ENCODE data around the gene AHRR. TPM values are rescaled to one million over a fixed set of nuclear protein-coding genes. Genes with fewer than 3 reads are reported as not detected.

The AHRR gene
- polyA plus RNA-seq, 1 donor: 3.9 TPM

DNA sequence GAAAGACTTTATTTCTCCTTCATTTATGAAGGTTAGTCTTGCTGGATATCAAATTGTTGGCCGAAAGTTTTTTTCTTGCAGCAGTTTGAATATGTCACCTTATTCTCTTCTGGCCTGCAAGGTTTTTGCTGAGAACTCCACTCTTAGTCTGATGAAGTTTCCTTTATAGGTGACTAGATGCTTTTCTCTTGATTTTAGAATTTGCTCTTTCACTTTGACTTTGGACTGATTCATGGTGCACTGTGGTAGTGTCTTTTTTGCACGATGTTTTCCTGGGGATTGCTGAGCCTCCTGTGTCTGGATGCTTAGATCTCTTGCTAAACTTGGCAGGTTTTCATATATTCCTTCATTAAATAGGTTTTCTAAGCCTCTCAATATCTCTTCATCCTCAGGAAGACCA is 12.4 kb downstream of the AHRR start:
- WGBS (ENCODE audit: insufficient coverage, low lambda C conversion rate): 100% methylated on average over 1 of the region's 2 CpGs
- no peaks in the 10 kb centered on the region for H3K4me1 ChIP-seq (ENCODE audit: control insufficient read depth, insufficient read depth, low read length)
- H3K27ac ChIP-seq (ENCODE audit: low read length): no peak overlapping the region
- peaks cover 10% of the 10 kb centered on the region for H3K27me3 ChIP-seq (ENCODE audit: control insufficient read depth, insufficient read depth, low read length)
- H3K36me3 ChIP-seq (ENCODE audit: control insufficient read depth, insufficient read depth, low read length): no peaks in the 10 kb centered on the region
- H3K4me3 ChIP-seq (ENCODE audit: low read length): no peak overlapping the region
- DNase-seq: no peak
- H3K9me3 ChIP-seq (ENCODE audit: control insufficient read depth, low read depth, low read length): no peaks in the 10 kb centered on the region

DNA sequence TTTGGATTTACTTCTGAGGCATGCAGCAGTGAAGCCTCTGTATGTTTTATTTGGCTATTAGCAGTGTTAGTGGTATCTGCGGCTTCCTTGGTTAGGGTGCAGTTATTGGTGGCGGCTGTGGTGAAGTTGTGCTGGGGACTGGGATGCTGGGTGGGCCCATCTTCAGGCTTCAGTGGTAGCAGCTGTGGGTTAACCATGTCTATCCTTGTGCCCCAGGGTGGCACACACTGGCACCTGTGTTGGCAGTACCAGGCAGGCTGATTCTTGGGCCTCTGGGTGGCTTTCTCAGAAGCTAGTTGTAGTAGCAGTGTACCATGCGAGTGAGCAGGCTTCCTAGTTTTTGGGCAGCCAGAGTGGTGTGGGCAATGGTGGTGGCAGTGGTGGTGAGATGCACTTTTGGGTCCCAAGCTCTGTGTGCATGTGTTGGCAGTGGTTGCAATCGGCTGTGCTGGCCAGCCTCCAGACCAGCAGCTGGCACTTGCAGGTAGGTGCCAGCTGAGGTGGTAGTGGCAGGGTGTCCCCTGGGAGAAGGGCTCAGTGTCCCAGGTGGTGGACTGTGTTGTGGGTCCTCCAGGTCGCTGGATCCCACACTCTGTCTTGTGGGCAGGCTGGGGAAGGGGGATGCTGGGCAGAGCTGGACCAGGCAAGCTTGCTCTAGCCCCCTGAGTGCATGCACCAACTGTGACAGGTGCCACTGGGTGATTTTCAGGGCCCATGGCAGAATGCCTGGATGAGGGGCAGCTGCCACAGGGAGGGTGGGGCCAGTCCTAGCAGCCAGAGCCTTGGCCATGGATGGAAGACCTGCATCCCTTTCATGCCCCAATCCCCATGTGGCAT is 13.6 kb downstream of the AHRR start:
- H3K9me3 ChIP-seq (ENCODE audit: control insufficient read depth, low read depth, low read length): no peaks in the 10 kb centered on the region
- no peaks in the 10 kb centered on the region for H3K4me1 ChIP-seq (ENCODE audit: control insufficient read depth, insufficient read depth, low read length)
- H3K27me3 ChIP-seq (ENCODE audit: control insufficient read depth, insufficient read depth, low read length): peaks cover 6% of the 10 kb centered on the region
- H3K4me3 ChIP-seq (ENCODE audit: low read length): no peak overlapping the region
- no CpG with 5 or more reads among the region's 5 CpGs for WGBS (ENCODE audit: insufficient coverage, low lambda C conversion rate)
- H3K27ac ChIP-seq (ENCODE audit: low read length): no peak overlapping the region
- DNase-seq: no peak
- H3K36me3 ChIP-seq (ENCODE audit: control insufficient read depth, insufficient read depth, low read length): no peaks in the 10 kb centered on the region

DNA sequence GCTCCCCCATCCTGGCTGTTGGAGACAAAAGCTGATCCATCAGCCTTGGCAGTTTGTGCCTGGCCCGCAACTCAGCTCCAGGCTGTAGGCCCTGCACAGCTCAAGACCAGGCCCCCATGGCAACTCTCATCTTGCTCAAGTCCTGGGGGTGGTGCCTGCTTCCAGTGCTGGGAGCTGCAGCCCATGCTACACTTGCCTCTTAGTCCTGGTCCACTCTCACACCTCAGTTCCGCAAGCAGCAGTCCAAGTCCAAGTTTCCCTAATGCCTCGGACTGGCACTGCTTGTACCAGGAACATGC is 14.2 kb downstream of the AHRR start:
- H3K36me3 ChIP-seq (ENCODE audit: control insufficient read depth, insufficient read depth, low read length): no peaks in the 10 kb centered on the region
- WGBS (ENCODE audit: insufficient coverage, low lambda C conversion rate): no CpG with 5 or more reads among the region's 3 CpGs
- DNase-seq: no peak
- H3K4me1 ChIP-seq (ENCODE audit: control insufficient read depth, insufficient read depth, low read length): no peaks in the 10 kb centered on the region
- no peak overlapping the region for H3K27ac ChIP-seq (ENCODE audit: low read length)
- H3K27me3 ChIP-seq (ENCODE audit: control insufficient read depth, insufficient read depth, low read length): peaks cover 6% of the 10 kb centered on the region
- H3K4me3 ChIP-seq (ENCODE audit: low read length): no peak overlapping the region
- H3K9me3 ChIP-seq (ENCODE audit: control insufficient read depth, low read depth, low read length): no peaks in the 10 kb centered on the region

DNA sequence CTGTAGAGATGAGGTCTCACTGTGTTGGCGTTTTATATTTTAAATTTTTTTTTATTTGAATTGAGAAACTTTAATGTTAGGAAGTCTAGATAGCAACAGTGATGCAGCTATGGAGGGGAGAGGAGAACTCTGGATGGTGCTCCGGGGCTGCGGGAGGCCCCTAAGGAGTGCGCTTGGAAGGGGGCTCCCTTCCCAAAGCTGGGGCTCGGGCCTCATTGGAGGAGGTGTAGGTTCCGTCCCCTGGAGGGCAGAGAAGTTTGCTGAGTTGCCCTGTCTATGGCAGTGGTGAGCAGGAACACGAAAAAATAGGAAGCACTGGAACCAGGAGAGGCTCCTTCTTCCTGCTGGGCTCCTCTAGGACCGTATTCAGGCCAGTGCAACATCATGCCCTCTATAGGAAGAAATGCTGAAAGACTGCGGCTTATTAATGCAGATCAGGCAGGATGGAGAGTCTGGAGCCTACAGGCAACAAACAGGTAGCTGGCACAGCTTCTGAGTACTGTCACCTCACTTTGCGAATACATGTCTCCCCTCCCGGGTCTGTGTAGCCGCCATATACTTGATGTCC is 16.1 kb downstream of the AHRR start:
- H3K36me3 ChIP-seq (ENCODE audit: control insufficient read depth, insufficient read depth, low read length): no peaks in the 10 kb centered on the region
- WGBS (ENCODE audit: insufficient coverage, low lambda C conversion rate): 83% methylated on average over 1 of the region's 12 CpGs
- H3K9me3 ChIP-seq (ENCODE audit: control insufficient read depth, low read depth, low read length): no peaks in the 10 kb centered on the region
- no peak for DNase-seq
- no peak overlapping the region for H3K4me3 ChIP-seq (ENCODE audit: low read length)
- H3K27me3 ChIP-seq (ENCODE audit: control insufficient read depth, insufficient read depth, low read length): peaks cover 9% of the 10 kb centered on the region
- H3K4me1 ChIP-seq (ENCODE audit: control insufficient read depth, insufficient read depth, low read length): no peaks in the 10 kb centered on the region
- no peak overlapping the region for H3K27ac ChIP-seq (ENCODE audit: low read length)

DNA sequence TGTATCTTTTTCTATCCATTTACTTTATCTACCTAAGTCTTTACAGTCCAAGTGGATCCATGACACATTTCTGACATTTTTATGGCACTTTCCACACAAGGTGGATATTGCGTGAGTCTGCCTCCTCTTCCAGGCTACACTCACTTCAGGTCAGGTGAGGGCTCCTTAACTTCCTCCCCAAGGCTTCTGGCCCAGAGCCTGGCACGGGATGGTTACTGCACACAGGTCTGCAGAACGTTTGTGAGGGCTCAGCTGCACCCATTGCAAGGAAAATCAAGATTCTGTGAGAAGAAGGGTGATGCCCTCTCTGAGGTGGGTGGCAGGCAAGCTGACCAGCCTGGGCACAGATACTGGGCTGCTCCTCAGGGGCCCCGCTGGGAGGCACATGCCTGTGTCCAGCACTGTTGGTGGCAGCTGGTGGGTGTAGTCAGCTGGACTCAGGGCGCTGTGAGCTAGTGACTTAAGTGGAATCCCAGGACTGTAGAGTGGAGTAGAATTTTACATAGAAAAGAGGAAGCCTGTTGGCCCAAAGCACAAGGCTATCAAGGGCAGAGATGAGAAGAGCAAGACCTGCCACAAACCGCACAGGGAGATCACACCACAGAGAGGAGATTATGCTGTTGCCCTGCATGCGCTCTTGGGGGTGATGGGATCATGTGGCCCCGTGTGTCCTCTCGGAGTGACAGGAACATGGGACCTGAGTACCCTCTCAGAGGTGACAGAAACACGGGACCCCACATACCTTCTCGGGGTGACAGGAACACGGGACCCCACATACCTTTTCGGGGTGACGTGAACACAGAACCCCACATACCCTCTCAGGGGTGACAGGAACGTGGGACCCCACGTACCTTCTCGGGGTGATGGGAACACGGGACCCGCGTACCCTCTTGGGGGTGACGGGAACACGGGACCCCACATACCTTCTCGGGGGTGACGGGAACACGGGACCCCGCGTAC is 21.3 kb downstream of the AHRR start:
- WGBS (ENCODE audit: insufficient coverage, low lambda C conversion rate): no CpG with 5 or more reads among the region's 27 CpGs
- DNase-seq: no peak

DNA sequence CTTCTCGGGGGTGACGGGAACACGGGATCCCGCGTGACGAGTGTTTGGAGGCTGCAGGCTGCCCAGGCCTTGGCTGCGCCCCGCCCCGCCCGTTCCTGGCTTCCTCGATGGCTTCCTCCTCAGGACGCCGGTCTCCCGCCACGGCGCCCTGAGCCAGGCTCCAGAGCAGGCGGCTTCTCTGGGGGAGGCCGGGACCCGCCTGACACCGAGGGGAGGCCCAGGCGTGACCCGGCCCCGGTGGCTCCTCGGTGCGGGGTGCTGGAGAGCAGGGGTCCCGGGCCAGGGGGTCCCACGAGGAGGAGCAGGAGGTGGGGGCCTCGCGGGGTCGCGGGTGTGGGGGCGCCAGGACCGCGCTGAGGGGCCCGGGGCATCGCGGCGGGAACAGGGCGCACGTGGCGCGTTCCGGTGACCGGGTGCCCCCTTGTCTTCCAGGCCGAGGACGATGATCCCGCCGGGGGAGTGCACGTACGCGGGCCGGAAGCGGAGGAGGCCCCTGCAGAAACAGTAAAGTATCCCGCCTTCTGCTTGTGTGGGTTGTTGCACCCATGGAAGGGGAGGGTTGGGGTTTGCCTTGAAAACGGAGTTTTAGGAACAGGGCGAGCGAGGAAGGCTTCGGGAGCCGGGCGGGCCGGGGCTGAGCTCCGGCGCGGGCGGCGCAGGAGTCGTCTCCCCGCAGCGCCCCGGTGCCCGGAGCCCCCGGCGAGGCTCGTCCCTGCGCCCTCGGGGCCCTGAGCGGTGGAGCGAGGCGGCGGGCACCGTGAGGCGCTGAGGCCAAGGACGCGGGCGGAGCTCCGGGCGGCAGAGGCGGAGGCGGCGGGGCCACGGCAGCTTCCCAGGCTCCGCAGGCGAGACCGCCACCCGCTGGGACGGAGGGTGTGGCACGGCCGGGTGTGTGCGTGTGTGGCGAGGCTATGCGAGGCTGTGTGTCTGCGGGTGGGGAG is 22.2 kb downstream of the AHRR start:
- peaks cover 18% of the 10 kb centered on the region for H3K27me3 ChIP-seq (ENCODE audit: control insufficient read depth, insufficient read depth, low read length)
- peaks cover 2% of the 10 kb centered on the region for H3K4me1 ChIP-seq (ENCODE audit: control insufficient read depth, insufficient read depth, low read length)
- H3K9me3 ChIP-seq (ENCODE audit: control insufficient read depth, low read depth, low read length): peaks cover 7% of the 10 kb centered on the region
- H3K36me3 ChIP-seq (ENCODE audit: control insufficient read depth, insufficient read depth, low read length): no peaks in the 10 kb centered on the region
- no CpG with 5 or more reads among the region's 102 CpGs for WGBS (ENCODE audit: insufficient coverage, low lambda C conversion rate)
- DNase-seq: peak; percentile 44 to 67
- H3K27ac ChIP-seq (ENCODE audit: low read length): no peak overlapping the region
- H3K4me3 ChIP-seq (ENCODE audit: low read length): peak overlapping the region; percentile 23

More for the DNA sequence above, 21.3 kb downstream of the AHRR start:
- Histone ChIP-seq H3K36me3 (ENCODE audit: control insufficient read depth, insufficient read depth, low read length) (no peaks in the 10 kb centered on the region), H3K9me3 (ENCODE audit: control insufficient read depth, low read depth, low read length) (peaks cover 7% of the 10 kb centered on the region), H3K27ac (ENCODE audit: low read length) (no peak overlapping the region), H3K4me1 (ENCODE audit: control insufficient read depth, insufficient read depth, low read length) (peaks cover 2% of the 10 kb centered on the region), H3K4me3 (ENCODE audit: low read length) (no peak overlapping the region), H3K27me3 (ENCODE audit: control insufficient read depth, insufficient read depth, low read length) (peaks cover 18% of the 10 kb centered on the region)

DNA sequence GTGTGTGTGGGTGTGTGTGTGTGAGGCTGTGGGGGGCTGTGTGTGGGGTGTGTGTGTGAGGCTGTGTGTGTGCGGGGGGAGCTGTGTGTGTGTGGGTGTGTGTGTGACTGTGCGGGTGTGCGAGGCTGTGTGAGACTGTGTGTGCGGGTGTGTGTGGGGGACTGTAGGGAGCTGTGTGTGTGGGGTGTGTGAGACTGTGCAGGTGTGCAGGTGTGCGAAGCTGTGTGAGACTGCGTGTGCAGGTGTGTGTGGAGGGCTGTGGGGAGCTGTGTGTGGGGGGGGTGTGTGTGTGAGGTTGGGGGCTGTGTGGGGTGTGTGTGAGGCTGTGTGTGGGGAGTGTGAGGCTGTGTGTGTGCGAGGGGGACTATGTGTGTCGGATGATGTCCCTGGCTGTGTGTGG is 23.2 kb downstream of the AHRR start:
- peaks cover 7% of the 10 kb centered on the region for H3K9me3 ChIP-seq (ENCODE audit: control insufficient read depth, low read depth, low read length)
- no CpG with 5 or more reads among the region's 8 CpGs for WGBS (ENCODE audit: insufficient coverage, low lambda C conversion rate)
- H3K27me3 ChIP-seq (ENCODE audit: control insufficient read depth, insufficient read depth, low read length): peaks cover 18% of the 10 kb centered on the region
- no peaks in the 10 kb centered on the region for H3K36me3 ChIP-seq (ENCODE audit: control insufficient read depth, insufficient read depth, low read length)
- H3K4me3 ChIP-seq (ENCODE audit: low read length): no peak overlapping the region
- no peak overlapping the region for H3K27ac ChIP-seq (ENCODE audit: low read length)
- H3K4me1 ChIP-seq (ENCODE audit: control insufficient read depth, insufficient read depth, low read length): peaks cover 2% of the 10 kb centered on the region
- DNase-seq: no peak

DNA sequence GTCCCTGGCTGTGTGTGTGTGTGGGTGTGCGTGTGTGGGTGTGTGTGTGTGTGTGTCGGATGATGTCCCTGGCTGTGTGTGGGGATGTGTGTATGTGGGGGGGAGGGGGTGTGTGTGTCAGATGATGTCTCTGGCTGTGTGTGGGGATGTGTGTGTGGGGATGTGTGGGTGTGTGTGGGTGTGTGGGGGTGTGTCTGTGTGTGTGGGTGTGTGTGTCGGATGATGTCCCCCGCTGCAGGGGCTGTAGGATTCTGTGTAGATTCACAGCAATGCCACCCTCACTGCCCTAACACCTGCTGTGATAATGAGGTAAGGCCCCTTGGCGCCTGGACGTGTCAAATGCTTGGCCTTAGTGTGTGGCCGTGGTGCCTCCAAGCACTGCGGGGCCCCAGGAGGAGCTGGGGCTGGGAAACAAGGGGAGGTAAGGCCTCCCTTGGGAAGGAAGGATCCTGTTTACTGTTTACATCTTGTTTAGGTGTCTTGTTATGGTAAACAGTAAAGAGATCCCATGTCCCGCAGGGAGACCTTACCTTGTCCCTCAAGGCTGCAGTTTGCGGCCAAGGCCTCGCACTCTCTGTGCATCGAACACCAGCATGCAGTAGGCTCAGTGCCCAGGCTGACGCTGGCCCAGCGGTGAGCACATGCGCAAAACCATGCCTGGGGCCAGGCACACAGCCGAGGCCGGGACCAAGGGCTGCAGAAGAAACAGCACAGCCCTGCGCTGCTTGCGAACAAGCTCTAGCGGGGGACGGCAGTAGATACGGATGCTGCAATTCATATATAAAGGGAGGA is 24.1 kb downstream of the AHRR start:
- peaks cover 2% of the 10 kb centered on the region for H3K4me1 ChIP-seq (ENCODE audit: control insufficient read depth, insufficient read depth, low read length)
- peaks cover 7% of the 10 kb centered on the region for H3K9me3 ChIP-seq (ENCODE audit: control insufficient read depth, low read depth, low read length)
- no peak overlapping the region for H3K27ac ChIP-seq (ENCODE audit: low read length)
- no peak overlapping the region for H3K4me3 ChIP-seq (ENCODE audit: low read length)
- peaks cover 18% of the 10 kb centered on the region for H3K27me3 ChIP-seq (ENCODE audit: control insufficient read depth, insufficient read depth, low read length)
- 60% methylated on average over 3 of the region's 22 CpGs for WGBS (ENCODE audit: insufficient coverage, low lambda C conversion rate)
- H3K36me3 ChIP-seq (ENCODE audit: control insufficient read depth, insufficient read depth, low read length): no peaks in the 10 kb centered on the region
- DNase-seq: no peak

DNA sequence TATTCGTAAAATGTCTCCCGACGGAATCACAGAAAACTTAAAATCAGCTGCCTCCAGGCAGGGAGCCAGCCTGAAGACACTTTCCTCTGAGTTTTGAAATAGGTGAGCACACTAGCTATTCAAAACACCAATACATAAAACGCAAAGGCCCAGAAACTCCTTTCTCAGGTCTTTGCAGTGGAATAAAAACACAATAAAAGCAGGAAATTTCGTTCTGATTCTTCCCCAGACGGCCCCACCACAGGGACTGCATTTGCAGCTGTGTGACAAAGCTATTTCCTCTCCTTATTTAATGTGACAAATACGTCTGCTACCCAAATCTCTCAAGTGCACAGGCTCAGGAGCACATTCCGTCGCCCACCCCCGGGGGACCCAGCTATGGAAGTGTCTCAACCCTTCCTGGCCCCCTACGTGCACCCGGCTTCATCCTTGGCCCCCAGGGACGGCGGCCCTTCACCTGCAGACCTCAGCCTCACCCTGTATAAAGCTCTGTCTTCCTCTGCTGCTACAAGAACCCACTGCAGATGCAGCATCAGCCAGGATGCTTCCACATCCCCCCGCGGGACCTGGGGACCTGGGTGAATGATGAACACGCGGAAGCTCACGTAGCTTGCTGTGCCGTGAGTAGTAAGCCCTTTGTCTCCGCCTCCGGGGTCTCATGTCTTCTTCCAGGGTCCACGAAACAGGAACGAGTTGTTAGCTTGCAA is 24.9 kb downstream of the AHRR start:
- WGBS (ENCODE audit: insufficient coverage, low lambda C conversion rate): 60% methylated on average over 1 of the region's 24 CpGs
- no peak for DNase-seq
- no peak overlapping the region for H3K27ac ChIP-seq (ENCODE audit: low read length)
- H3K9me3 ChIP-seq (ENCODE audit: control insufficient read depth, low read depth, low read length): peaks cover 7% of the 10 kb centered on the region
- H3K4me1 ChIP-seq (ENCODE audit: control insufficient read depth, insufficient read depth, low read length): peaks cover 2% of the 10 kb centered on the region
- peaks cover 18% of the 10 kb centered on the region for H3K27me3 ChIP-seq (ENCODE audit: control insufficient read depth, insufficient read depth, low read length)
- H3K4me3 ChIP-seq (ENCODE audit: low read length): no peak overlapping the region
- H3K36me3 ChIP-seq (ENCODE audit: control insufficient read depth, insufficient read depth, low read length): no peaks in the 10 kb centered on the region
